ENCODE data around the gene GRIK4. TPM values are rescaled to one million over a fixed set of nuclear protein-coding genes. Genes with fewer than 3 reads are reported as not detected.

The GRIK4 gene
- total RNA-seq, 2 experiments from 2014 or later, result not detected

GRCh38 chr11:120562806-120563425, 51.4 kb downstream of the GRIK4 start:
- ATAC-seq (no peak), DNase-seq (no peak)
- no peak overlapping the region for H3K4me3 Mint-ChIP-seq
- H3K36me3 Mint-ChIP-seq (ENCODE audit: low read depth), result no peaks in the 10 kb centered on the region
- H3K27ac Mint-ChIP-seq, result no peak overlapping the region
- ChIA-PET CTCF (no interaction called here), POLR2A (no interaction called here)
- H3K9me3 Mint-ChIP-seq, result no peaks in the 10 kb centered on the region
- peaks cover 36% of the 10 kb centered on the region for H3K27me3 Mint-ChIP-seq
- H3K4me1 Mint-ChIP-seq (ENCODE audit: low read depth), result peaks cover 12% of the 10 kb centered on the region
- no peak for TF ChIP-seq CTCF (IDR thresholded peaks at IDR 0.05)
- intact Hi-C loops (cut with micrococcal nuclease), result no loop called here

- no peak for ATAC-seq
- Mint-ChIP-seq H3K36me3 (ENCODE audit: low read depth) (no peaks in the 10 kb centered on the region), H3K27ac (no peak overlapping the region), H3K9me3 (no peaks in the 10 kb centered on the region), H3K27me3 (peaks cover 38% of the 10 kb centered on the region), H3K4me1 (ENCODE audit: low read depth) (peaks cover 12% of the 10 kb centered on the region), H3K4me3 (no peak overlapping the region)
- DNase-seq, result no peak
- intact Hi-C loops (cut with micrococcal nuclease), result no loop called here
- TF ChIP-seq CTCF (IDR thresholded peaks at IDR 0.05), result no peak
- CTCF ChIA-PET, result no interaction called here
- POLR2A ChIA-PET, result interaction anchor here (0.7 to 0.8 kb wide), 2 partner anchors 10 to 63 kb away, joined by 3 read pairs; no protein-coding TSS in a partner anchor
Observed at GRCh38 chr11:120563703-120564572, 52.4 kb downstream of the GRIK4 start.

GRCh38 chr11:120564573-120565311, 53.2 kb downstream of the GRIK4 start:
- no peaks in the 10 kb centered on the region for H3K9me3 Mint-ChIP-seq
- DNase-seq (peak; percentile 71), ATAC-seq (peak; percentile 74)
- ChIA-PET POLR2A (no interaction called here), CTCF (no interaction called here)
- peaks cover 12% of the 10 kb centered on the region for H3K4me1 Mint-ChIP-seq (ENCODE audit: low read depth)
- intact Hi-C loops (cut with micrococcal nuclease), result loop anchor here (5.0 kb wide), 1 partner anchor 232 kb away; no protein-coding TSS in a partner anchor
- no peak for TF ChIP-seq CTCF (IDR thresholded peaks at IDR 0.05)
- peaks cover 41% of the 10 kb centered on the region for H3K27me3 Mint-ChIP-seq
- H3K36me3 Mint-ChIP-seq (ENCODE audit: low read depth), result no peaks in the 10 kb centered on the region
- no peak overlapping the region for H3K27ac Mint-ChIP-seq
- no peak overlapping the region for H3K4me3 Mint-ChIP-seq

GRCh38 chr11:120565466-120566155, 54.1 kb downstream of the GRIK4 start:
- intact Hi-C loops (cut with micrococcal nuclease), result loop anchor here (5.0 kb wide), 1 partner anchor 233 kb away; no protein-coding TSS in a partner anchor
- Mint-ChIP-seq H3K27ac (no peak overlapping the region), H3K36me3 (ENCODE audit: low read depth) (no peaks in the 10 kb centered on the region), H3K4me3 (no peak overlapping the region), H3K4me1 (ENCODE audit: low read depth) (peaks cover 12% of the 10 kb centered on the region), H3K9me3 (no peaks in the 10 kb centered on the region), H3K27me3 (peaks cover 40% of the 10 kb centered on the region)
- TF ChIP-seq CTCF (IDR thresholded peaks at IDR 0.05), result no peak
- DNase-seq (no peak), ATAC-seq (no peak)
- CTCF ChIA-PET, result interaction anchor here (0.6 kb wide), 1 partner anchor 19 kb away, joined by 3 read pairs; no protein-coding TSS in a partner anchor
- POLR2A ChIA-PET, result no interaction called here
